Globus pallidus (tissue), 1 donor: Measurements from ENCODE around the gene CFDP1.

Source experiments
- DNase-seq: peaks from one replicate; pipeline ENCODE4 v3.0.0-alpha.2; 2015; ENCODE audit warnings: low spot score

The CFDP1 gene

DNA sequence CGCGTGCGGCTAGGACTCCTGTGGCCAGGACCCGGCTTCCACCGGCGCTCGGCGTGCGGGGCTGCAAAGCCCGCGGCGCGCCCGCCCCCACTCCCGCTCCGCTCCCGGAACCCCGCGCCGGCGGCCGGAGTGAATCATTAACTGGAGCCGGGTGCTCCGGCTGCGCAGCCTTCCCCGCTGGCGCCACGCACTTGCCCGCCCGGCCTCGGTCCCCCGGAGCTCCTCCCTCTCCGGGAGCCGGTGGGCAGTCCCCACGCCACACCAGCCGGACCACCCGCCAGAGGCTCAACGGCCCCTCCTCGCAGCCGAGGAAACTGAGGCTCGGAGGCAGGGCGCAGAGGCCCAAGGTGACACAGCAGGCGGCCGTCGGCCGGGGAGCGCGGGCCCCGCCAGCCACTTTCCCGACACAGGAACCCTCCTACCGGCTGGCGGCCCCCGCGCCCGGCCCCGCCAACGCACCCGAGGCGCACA is 182.5 kb downstream of the CFDP1 start:
- no peak for DNase-seq

DNA sequence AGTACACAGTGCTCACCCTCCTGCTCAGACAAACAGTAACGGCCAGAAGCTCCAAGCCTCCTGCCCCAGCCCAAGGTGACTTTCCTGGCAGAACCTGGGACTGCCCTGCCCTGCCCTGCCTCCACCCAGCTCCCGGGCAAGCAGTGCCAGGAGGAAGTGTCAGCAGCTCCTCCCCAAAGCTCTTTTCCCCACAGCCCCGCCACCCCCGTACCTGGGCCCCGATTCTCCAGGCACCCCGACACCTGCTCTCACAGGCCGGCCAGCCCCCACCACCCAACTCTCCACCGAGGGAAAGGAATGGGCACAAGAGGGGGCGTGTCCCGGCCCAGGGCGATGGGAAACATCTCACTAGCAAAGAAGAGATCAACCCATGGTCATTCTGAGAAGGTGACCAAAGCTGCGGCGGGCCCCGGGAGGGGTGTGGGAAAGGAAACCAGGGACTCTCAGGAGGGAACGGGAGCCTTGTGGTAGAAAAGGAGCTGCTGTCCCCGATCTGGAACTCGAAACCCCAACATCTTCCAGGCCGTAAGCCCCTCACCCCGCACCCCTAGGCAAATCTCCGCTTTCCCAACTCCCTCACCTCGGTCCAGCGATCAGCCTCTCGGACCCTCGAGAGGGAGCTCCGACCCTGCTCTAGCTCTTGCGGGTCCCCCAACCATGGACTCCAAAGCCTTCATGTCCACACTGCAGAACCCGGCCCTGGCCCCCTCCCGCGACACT is 183.1 kb downstream of the CFDP1 start:
- no peak for DNase-seq

GRCh38 chr16:75249441-75249840 is 183.9 kb downstream of the CFDP1 start:
- DNase-seq, result no peak

- peak; percentile 71 for DNase-seq
Observed at GRCh38 chr16:75248536-75249380, 184.5 kb downstream of the CFDP1 start.

GRCh38 chr16:75248142-75248535 is 185.2 kb downstream of the CFDP1 start:
- DNase-seq, result peak; percentile 93

DNA sequence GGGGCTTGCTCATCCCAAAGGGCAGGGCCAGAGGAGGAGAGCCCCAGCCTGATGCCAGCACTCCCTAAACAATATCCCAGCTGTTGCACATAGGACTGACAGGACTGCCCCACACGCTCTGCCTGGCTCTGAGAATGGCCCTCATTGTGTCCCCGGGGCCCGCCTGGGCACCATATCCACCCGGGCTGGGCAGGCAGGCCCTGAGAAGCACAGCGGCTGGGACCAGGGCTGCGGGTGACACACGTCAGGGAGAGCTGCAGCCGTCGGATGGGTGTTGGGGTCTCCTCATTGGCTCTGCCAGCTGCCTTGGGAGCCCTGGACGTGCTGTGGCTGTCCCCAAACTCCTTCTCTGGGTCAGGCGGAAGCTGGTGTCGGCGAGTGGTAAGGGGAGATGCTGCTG is 186.1 kb downstream of the CFDP1 start:
- peak; percentile 96 for DNase-seq

DNA sequence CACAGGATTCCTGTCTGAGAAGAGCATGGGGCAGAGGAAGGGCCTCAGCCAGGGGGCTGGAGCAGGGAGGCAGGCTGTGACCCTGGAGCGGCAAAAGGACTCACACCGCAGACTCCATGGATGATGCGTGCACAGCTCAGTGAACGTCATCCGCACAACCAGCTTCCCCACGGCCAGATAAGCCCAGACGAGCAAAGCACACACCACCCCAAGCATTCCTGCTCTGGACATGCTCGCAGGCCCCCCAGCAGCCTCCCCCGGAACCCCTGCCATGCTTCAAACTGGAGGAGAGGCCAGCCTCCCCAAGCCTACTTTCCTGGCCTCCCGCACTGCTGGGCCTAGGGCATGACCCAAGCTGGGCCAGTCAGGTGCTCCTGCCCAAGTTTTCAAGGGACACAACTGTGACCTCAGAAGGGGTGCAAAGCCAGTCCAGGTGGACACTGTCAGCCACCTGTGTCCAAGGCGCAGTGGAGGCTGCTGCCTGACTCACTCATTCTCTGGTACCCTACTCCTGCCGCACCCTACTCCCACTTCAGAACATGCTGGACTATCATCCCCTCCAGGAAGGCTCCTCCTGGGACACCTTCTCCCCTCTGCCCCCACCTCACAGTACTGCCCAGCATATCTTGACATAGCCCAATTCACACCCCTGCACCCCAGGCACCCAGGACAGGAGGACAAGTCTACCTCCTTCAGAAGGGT is 186.6 kb downstream of the CFDP1 start:
- DNase-seq, result no peak

DNA sequence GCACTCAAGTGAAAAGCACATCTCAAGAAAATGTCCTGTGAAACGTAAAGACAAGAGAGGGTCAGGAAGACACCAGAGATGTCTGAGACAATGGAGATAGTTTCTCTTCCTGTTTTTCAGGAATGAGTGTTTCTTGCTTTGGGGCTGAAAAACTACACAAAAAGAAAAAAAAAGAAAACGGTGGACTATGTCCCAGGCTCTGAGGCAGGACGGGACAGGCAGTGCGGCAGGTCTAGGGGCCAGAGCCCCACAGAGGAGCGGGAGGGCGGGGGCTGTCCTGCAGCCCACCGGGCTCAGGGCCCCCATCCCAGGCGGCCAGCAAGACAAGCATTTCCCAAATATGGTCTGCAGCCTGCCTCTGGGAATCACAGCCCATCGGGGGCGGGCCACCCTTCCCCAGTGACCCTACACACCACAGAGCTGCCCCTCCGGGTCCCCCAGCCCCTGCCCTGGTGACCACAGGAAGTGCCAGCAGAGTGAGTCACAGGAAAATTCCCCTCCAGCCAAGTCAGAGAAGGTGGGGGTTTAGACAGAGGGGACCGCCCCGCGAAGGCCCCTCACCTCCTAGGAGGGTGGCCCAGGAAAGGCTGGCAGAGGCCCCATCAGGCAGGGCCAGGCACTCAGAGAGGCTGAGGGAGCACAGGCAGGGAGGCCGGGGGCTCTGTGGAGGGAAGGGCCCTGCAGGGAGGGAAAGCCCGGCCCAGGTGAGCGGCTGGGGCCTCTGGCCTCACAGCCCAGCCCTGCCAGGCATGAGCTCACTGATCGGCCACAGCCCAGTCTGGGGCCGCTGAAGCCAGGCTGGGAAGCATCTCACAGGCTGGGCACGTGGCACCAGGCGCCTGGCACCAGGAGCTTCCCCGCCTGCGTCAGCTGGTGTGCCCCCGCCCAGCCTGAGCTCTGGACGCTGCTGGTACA is 188.2 kb downstream of the CFDP1 start:
- peak; percentile 99 for DNase-seq

DNA sequence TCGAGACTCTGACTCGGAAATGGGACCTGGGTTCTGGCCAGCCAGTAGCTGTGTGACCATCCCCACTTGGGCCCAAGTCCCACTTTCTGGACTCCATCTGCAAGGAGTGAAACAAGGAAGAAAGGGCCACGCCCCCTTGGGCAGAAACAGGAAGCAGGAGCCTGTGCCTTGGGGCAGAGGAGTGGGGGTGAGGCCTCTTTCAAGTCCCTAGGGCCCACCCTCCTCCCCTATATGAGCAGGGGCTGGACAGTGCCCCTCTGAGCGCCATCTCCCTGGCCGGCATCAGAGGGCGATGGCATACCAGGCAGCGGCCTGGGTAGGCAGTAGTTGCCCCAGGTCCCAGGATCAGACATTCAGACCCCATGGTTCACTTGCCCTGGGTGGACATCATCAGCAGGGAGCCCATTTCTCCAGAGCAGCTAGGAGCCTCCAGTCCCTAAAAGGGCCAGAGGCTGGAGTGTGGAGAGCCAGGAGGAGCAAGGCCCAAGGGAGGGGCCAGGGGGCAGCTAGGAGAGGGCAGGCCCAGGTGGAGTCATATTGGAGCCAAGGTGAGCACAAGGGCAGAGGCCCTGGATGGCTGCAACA is 189.0 kb downstream of the CFDP1 start:
- peak; percentile 58 for DNase-seq
